ENCODE results near the gene RAD51B.
A peak's percentile ranks its signal among the peaks of the same experiment; 100 is the strongest.
"Not testable (repeated sequence)": the region's sequence is repeated elsewhere in the genome, so short reads cannot be mapped to it uniquely, and the experiment has no call there.

Gene RAD51B

GRCh38 chr14:68111853-68112270 lies 292.3 kb downstream of the RAD51B start:
- no peaks in the 10 kb centered on the region for H3K36me3 Mint-ChIP-seq (ENCODE audit: low read depth)
- peak overlapping the region in 1 of 3 experiments; percentile 29 for H3K4me3 Mint-ChIP-seq
- peaks cover 3% of the 10 kb centered on the region for H3K9me3 Mint-ChIP-seq
- H3K27ac Mint-ChIP-seq, result peak overlapping the region; percentile 88 to 94 (median 92)
- no peak for TF ChIP-seq CTCF (IDR thresholded peaks at IDR 0.05; ENCODE audit: unreplicated experiment in 3 of 3)
- H3K4me1 Mint-ChIP-seq, result peaks cover 49% of the 10 kb centered on the region
- H3K27me3 Mint-ChIP-seq (ENCODE audit: low read depth), result no peaks in the 10 kb centered on the region

DNA sequence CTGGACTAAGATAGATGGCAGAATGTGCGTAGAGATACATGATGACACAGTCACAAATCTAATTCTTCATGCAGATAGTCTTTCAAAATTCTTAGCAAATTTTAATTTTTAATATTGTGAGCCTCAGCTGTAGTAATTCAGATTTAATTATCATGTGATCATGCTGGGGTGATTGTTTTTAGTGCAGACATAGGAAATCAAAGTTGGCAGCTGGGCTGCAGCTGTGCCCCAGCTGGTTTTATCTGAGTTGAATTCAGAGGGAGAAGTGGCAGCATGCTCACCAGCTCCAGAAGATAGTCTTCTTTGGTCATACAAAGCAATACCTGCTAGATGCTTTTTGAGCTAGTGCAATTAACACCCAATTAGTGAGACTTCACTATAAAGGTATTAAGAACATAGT lies 292.9 kb downstream of the RAD51B start:
- no peak overlapping the region for H3K4me3 Mint-ChIP-seq
- peak overlapping the region; percentile 88 to 94 (median 92) for H3K27ac Mint-ChIP-seq
- H3K27me3 Mint-ChIP-seq (ENCODE audit: low read depth), result no peaks in the 10 kb centered on the region
- H3K4me1 Mint-ChIP-seq, result peaks cover 49% of the 10 kb centered on the region
- H3K9me3 Mint-ChIP-seq, result peaks cover 3% of the 10 kb centered on the region
- no peak for TF ChIP-seq CTCF (IDR thresholded peaks at IDR 0.05; ENCODE audit: unreplicated experiment in 3 of 3)
- no peaks in the 10 kb centered on the region for H3K36me3 Mint-ChIP-seq (ENCODE audit: low read depth)

- no peaks in the 10 kb centered on the region for H3K27me3 Mint-ChIP-seq (ENCODE audit: low read depth)
- no peaks in the 10 kb centered on the region for H3K9me3 Mint-ChIP-seq
- H3K4me1 Mint-ChIP-seq, result peaks cover 54% of the 10 kb centered on the region
- no peak for TF ChIP-seq CTCF (IDR thresholded peaks at IDR 0.05; ENCODE audit: unreplicated experiment in 3 of 3)
- H3K36me3 Mint-ChIP-seq (ENCODE audit: low read depth), result no peaks in the 10 kb centered on the region
- H3K27ac Mint-ChIP-seq, result peak overlapping the region; percentile 78 to 93 (median 88)
- no peak overlapping the region for H3K4me3 Mint-ChIP-seq
Observed at GRCh38 chr14:68113343-68113930, 293.9 kb downstream of the RAD51B start.

GRCh38 chr14:68115952-68116351 lies 296.4 kb downstream of the RAD51B start:
- peaks cover 33% of the 10 kb centered on the region for H3K4me1 Mint-ChIP-seq
- not testable (repeated sequence) for H3K36me3 Mint-ChIP-seq (ENCODE audit: low read depth); H3K27ac Mint-ChIP-seq; H3K4me3 Mint-ChIP-seq; H3K27me3 Mint-ChIP-seq (ENCODE audit: low read depth); H3K9me3 Mint-ChIP-seq

GRCh38 chr14:68122651-68123050 lies 303.1 kb downstream of the RAD51B start:
- Mint-ChIP-seq H3K4me1 (peaks cover 34% of the 10 kb centered on the region), H3K27ac (peak overlapping the region; percentile 37 to 91 (median 58)), H3K4me3 (no peak overlapping the region), H3K36me3 (ENCODE audit: low read depth) (no peaks in the 10 kb centered on the region), H3K27me3 (ENCODE audit: low read depth) (no peaks in the 10 kb centered on the region), H3K9me3 (peaks cover 8% of the 10 kb centered on the region)
- TF ChIP-seq CTCF (IDR thresholded peaks at IDR 0.05; ENCODE audit: unreplicated experiment in 3 of 3), result no peak

GRCh38 chr14:68124050-68124449 lies 304.5 kb downstream of the RAD51B start:
- no peak overlapping the region for H3K4me3 Mint-ChIP-seq

More at GRCh38 chr14:68124050-68124449, 304.5 kb downstream of the RAD51B start:
- Mint-ChIP-seq H3K9me3 (peaks cover 8% of the 10 kb centered on the region), H3K27me3 (ENCODE audit: low read depth) (no peaks in the 10 kb centered on the region), H3K4me1 (peaks cover 32% of the 10 kb centered on the region), H3K27ac (peak overlapping the region in 2 of 3 experiments; percentile 31 to 97), H3K36me3 (ENCODE audit: low read depth) (no peaks in the 10 kb centered on the region)
- TF ChIP-seq CTCF (IDR thresholded peaks at IDR 0.05; ENCODE audit: unreplicated experiment in 3 of 3), result no peak

All from nephron (organoid).